ENCODE data around the gene CTCF. TPM values are rescaled to one million over a fixed set of nuclear protein-coding genes. Genes with fewer than 3 reads are reported as not detected.

Gene CTCF
- total and polyA plus RNA-seq, 10 of the 15 experiments (the other 5 are each of a cell fraction or from before 2014, with no cell fraction given), result 9.1 to 55.0 (median 41.8) TPM

GRCh38 chr16:67563708-67564468, 1.6 kb downstream of the CTCF start (continued):
- no peak for TF ChIP-seq HSF1 (IDR thresholded peaks at IDR 0.05; ENCODE audit: low read depth, low read length)

GRCh38 chr16:67565470-67566100, 3.3 kb downstream of the CTCF start:
- H3K9ac ChIP-seq (ENCODE audit: control insufficient read depth, insufficient read depth, low read length), result peak overlapping the region; percentile 76
- 7% methylated on average over 8 of the region's 8 CpGs for WGBS (ENCODE audit: insufficient coverage, insufficient replicate concordance, low lambda C conversion rate, missing lambda C conversion rate)
- H3K27ac ChIP-seq (ENCODE audit: control insufficient read depth, insufficient read depth), result peak overlapping the region; percentile 76
- BruUV-seq (replicated peaks), result TSS peak; percentile 60
- H2AFZ ChIP-seq (ENCODE audit: control insufficient read depth, low read depth, low read length), result no peak overlapping the region
- no peak for ATAC-seq
- ChIA-PET SMC1A (ENCODE audit: uncharacterized antibody, unreplicated experiment) (no interaction called here), RAD21 (ENCODE audit: unreplicated experiment) (interaction anchor here (1.3 to 2.9 kb wide), 3 partner anchors 19 to 85 kb away, joined by 3 to 14 read pairs (median 4); partner anchors contain the start of gene ATP6V0D1), POLR2A (interaction anchor here (0.6 to 1.0 kb wide), 3 partner anchors 28 to 151 kb away, joined by 3 to 8 read pairs (median 3); no protein-coding TSS in a partner anchor), CTCF (interaction anchor here (1.2 to 5.0 kb wide), 4 partner anchors 19 to 102 kb away, joined by 3 to 31 read pairs (median 10); partner anchors contain the start of gene CARMIL2)
- in situ Hi-C loops (cut with MboI) (no loop called here), intact Hi-C loops (cut with micrococcal nuclease; ENCODE audit: unreplicated experiment) (no loop called here)
- peak overlapping the region; percentile 97 for H3K4me3 ChIP-seq
- no peaks in the 10 kb centered on the region for H4K20me1 ChIP-seq (ENCODE audit: control insufficient read depth, insufficient read depth)
- H3K9me3 ChIP-seq (replicated peaks; ENCODE audit: control insufficient read depth, insufficient read depth, low read length), result no peaks in the 10 kb centered on the region
- peaks cover 79% of the 10 kb centered on the region for H3K79me2 ChIP-seq (ENCODE audit: control insufficient read depth, insufficient read depth, low read length)
- H3K27me3 ChIP-seq (replicated peaks in 1 of 2; ENCODE audit: control insufficient read depth in 2 of 2, insufficient read depth in 2 of 2, low read length in 1 of 2), result no peaks in the 10 kb centered on the region
- FAIRE-seq, result no peak
- no peak for DNase-seq (ENCODE audit: low read depth, low spot score)
- no peaks in the 10 kb centered on the region for H3K36me3 ChIP-seq (ENCODE audit: control insufficient read depth in 2 of 2, insufficient read depth in 2 of 2, low read length in 1 of 2)
- peaks cover 15% of the 10 kb centered on the region for H3K4me1 ChIP-seq (ENCODE audit: control insufficient read depth, insufficient read depth, low read length)
- no peak for TF ChIP-seq ZNF217 (IDR thresholded peaks at IDR 0.05)
- no peak for TF ChIP-seq RUNX3 (IDR thresholded peaks at IDR 0.05; ENCODE audit: low read length)
- TF ChIP-seq CHD4 (IDR thresholded peaks at IDR 0.05), result no peak
- TF ChIP-seq CHD2 (IDR thresholded peaks at IDR 0.05; ENCODE audit: borderline replicate concordance, low read depth, low read length), result no peak
- TF ChIP-seq KDM1A (IDR thresholded peaks at IDR 0.05; ENCODE audit: borderline replicate concordance), result no peak
- TF ChIP-seq PRDM15 (CRISPR knock-in tag; IDR thresholded peaks at IDR 0.05), result no peak
- TF ChIP-seq HCFC1 (IDR thresholded peaks at IDR 0.05; ENCODE audit: low read length), result no peak
- peak overlapping the region; percentile 78 for H3K4me2 ChIP-seq (ENCODE audit: control insufficient read depth, insufficient read depth)
